WERI-Rb-1 (cell line): ENCODE results near the gene DDX53.

Source experiments
- DNase-seq: peaks from one replicate; pipeline ENCODE4 v3.0.0-alpha.2; 2020
- H3K27ac ChIP-seq: fragments of 250-450 bp; sonication (Bioruptor Pico); 2 replicates; pipeline ENCODE4 v1.5.1; 2020; ENCODE audit warnings: mild to moderate bottlenecking, moderate library complexity
- H3K27me3 ChIP-seq: fragments of 250-450 bp; sonication (Bioruptor Pico); 2 replicates; pipeline ENCODE4 v1.5.1; 2021; ENCODE audit warnings: mild to moderate bottlenecking, low read depth, moderate library complexity; ENCODE audit not compliant: insufficient read depth, severe bottlenecking
- H3K36me3 ChIP-seq: fragments of 250-450 bp; sonication (Bioruptor Pico); 2 replicates; pipeline ENCODE4 v1.5.1; 2020; ENCODE audit warnings: mild to moderate bottlenecking, moderate library complexity
- H3K4me3 ChIP-seq: 2 replicates; pipeline ENCODE4 v1.5.1; 2011; ENCODE audit warnings: low read depth, mild to moderate bottlenecking, control low read depth, low read length
- H3K9me3 ChIP-seq: fragments of 250-450 bp; sonication (Bioruptor Pico); 2 replicates; pipeline ENCODE4 v1.5.1; 2021; ENCODE audit warnings: mild to moderate bottlenecking, moderate library complexity; ENCODE audit not compliant: severe bottlenecking
- TF ChIP-seq, protein P1 (sequence below): IDR thresholded peaks from 2 replicates; pipeline ENCODE4 v1.5.1; 2011; ENCODE audit warnings: low read depth, mild to moderate bottlenecking, control low read depth, inconsistent platforms, low read length

DDX53 gene

DNA sequence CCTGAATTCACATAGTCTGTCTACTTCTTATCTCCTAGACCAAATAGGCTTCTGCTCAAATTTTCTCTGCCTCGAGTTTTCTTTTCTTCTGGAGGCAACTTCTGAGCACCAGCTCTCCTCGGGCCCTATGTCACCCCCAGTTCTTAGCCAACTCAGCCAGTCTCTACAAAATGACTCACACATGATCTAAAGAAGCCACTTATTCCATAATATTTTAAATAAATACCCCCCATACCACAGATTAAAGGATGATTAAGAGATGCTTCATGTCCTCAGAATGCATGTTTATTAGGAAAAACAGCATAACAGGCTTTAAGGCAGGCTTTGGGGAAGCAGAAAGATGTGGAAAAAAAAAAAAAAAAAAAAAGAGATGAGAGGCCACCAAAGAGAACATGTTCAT is 36.6 kb upstream of the DDX53 start:
- no peaks in the 10 kb centered on the region for H3K36me3 ChIP-seq
- TF ChIP-seq, protein P1, sequence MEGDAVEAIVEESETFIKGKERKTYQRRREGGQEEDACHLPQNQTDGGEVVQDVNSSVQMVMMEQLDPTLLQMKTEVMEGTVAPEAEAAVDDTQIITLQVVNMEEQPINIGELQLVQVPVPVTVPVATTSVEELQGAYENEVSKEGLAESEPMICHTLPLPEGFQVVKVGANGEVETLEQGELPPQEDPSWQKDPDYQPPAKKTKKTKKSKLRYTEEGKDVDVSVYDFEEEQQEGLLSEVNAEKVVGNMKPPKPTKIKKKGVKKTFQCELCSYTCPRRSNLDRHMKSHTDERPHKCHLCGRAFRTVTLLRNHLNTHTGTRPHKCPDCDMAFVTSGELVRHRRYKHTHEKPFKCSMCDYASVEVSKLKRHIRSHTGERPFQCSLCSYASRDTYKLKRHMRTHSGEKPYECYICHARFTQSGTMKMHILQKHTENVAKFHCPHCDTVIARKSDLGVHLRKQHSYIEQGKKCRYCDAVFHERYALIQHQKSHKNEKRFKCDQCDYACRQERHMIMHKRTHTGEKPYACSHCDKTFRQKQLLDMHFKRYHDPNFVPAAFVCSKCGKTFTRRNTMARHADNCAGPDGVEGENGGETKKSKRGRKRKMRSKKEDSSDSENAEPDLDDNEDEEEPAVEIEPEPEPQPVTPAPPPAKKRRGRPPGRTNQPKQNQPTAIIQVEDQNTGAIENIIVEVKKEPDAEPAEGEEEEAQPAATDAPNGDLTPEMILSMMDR, result no peak
- H3K4me3 ChIP-seq, result no peak overlapping the region
- DNase-seq, result no peak
- peaks cover 9% of the 10 kb centered on the region for H3K27me3 ChIP-seq
- no peaks in the 10 kb centered on the region for H3K9me3 ChIP-seq
- H3K27ac ChIP-seq, result no peak overlapping the region

DNA sequence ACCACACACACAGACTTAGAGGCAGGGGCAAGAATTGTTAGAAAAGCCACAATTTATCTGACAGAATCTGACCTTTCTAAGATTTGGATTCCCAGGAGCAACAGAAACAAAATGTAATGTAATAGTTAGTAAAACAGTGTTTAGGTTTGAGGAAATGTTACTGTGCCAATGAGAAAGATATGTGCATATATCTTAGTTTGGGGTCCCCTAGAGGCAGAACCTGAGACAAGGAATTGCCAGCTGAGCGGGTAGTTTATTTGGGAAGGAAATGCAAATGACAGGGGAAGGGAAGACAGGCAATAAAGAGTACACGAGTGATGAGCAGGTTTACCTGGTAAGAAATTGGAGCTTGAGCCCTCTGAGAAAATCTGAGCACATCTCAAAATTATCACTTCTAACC is 31.3 kb upstream of the DDX53 start:
- no peaks in the 10 kb centered on the region for H3K9me3 ChIP-seq
- DNase-seq, result no peak
- H3K4me3 ChIP-seq, result no peak overlapping the region
- no peaks in the 10 kb centered on the region for H3K36me3 ChIP-seq
- TF ChIP-seq, protein P1, result no peak
- no peak overlapping the region for H3K27ac ChIP-seq
- H3K27me3 ChIP-seq, result peaks cover 3% of the 10 kb centered on the region

DNA sequence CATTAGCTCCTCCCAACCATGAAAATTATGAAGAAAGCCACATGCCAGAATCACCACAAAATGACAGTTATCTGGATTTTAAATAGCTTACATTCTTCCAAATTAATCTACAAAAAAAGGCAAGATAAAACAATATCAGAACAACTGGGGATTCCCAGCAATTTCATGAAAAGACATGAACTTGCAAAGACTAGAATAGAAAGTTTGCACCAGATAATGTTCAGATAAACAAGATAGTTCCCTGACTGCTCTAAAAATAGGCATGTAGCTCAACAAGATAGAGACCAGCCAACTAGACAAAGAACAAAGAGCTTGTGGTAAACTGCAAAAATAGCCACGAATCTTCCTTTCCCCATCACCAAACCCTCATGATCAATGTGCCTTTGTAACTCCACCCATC is 30.3 kb upstream of the DDX53 start:
- peaks cover 3% of the 10 kb centered on the region for H3K27me3 ChIP-seq
- no peaks in the 10 kb centered on the region for H3K9me3 ChIP-seq
- DNase-seq, result no peak
- no peaks in the 10 kb centered on the region for H3K36me3 ChIP-seq
- TF ChIP-seq, protein P1, result no peak
- no peak overlapping the region for H3K27ac ChIP-seq
- H3K4me3 ChIP-seq, result no peak overlapping the region

DNA sequence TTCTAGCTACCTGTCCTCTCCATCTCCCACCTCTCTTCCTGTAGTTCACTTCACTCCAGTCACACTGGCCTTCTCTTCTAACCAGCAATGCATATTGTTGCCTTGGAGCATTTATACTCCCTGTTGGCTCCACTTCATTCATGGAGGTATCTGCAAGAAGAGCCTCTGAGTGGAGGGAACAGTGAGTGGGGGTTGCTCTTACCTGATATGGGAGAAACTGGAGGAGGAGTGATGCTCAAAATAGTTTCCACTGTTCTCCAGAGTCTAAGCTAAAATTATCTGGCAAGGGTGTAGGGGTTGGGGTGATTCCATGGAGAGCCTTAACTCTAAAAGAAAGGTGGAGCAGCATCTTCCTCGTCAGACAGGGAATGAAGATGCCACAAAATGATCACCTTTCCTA is 28.9 kb upstream of the DDX53 start:
- Histone ChIP-seq H3K36me3 (no peaks in the 10 kb centered on the region), H3K9me3 (no peaks in the 10 kb centered on the region), H3K4me3 (no peak overlapping the region), H3K27me3 (peaks cover 3% of the 10 kb centered on the region), H3K27ac (no peak overlapping the region)
- no peak for DNase-seq
- TF ChIP-seq, protein P1, result no peak

DNA sequence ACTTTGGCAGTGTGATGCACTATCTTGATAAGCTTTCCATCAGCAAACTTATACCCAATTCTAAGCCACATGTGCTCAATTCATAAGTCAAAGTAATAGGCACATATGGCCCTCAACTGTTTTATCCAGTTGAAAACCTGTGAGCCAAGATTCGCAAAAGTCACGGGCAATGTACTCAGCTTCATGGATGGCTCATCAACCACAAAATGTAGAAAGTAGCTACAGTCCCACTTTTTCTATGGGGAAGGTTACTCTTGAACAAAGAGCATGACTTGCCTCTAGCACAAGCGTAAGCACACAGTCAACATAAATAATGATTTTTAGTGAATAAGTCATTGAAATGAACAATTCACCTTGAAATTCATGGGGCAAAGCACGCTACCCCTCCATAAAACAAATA is 25.1 kb upstream of the DDX53 start:
- DNase-seq, result no peak
- no peaks in the 10 kb centered on the region for H3K36me3 ChIP-seq
- no peak overlapping the region for H3K27ac ChIP-seq
- H3K9me3 ChIP-seq, result no peaks in the 10 kb centered on the region
- TF ChIP-seq, protein P1, result no peak
- no peaks in the 10 kb centered on the region for H3K27me3 ChIP-seq
- H3K4me3 ChIP-seq, result no peak overlapping the region

DNA sequence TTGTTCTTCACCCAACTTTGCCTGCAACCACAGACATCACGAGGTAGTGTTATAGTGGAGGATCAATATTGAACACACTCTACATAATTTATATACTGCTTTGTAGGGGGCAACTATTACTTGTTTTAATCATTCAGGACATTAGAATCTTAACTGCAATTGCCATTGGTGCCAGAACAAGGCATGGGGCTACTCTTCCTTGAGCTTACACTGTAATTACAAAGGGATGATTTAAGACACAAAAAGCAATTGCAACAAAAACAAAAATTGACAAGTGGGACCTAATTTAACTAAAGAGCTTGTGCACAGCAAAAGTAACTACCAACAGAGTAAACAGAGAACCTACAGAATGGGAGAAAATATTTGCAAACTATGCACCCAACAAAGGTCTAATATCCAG is 24.0 kb upstream of the DDX53 start:
- TF ChIP-seq, protein P1, result no peak
- Histone ChIP-seq H3K36me3 (no peaks in the 10 kb centered on the region), H3K9me3 (no peaks in the 10 kb centered on the region), H3K4me3 (no peak overlapping the region), H3K27ac (no peak overlapping the region), H3K27me3 (peaks cover 3% of the 10 kb centered on the region)
- DNase-seq, result no peak
